B cell (primary cell): ENCODE data around the gene TYSND1. TPM values are rescaled to one million over a fixed set of nuclear protein-coding genes. Genes with fewer than 3 reads are reported as not detected.

ENCODE experiments used
- ATAC-seq: fragments of 200-7000 bp; cut with Tn5 transposase; one replicate; pipeline ENCODE4 v1.10.0; 2021; ENCODE audit warnings: low read depth, mild to moderate bottlenecking, moderate number of reproducible peaks, moderate library complexity
- CTCF ChIA-PET: fragments of 350-600 bp; sonication (Branson Sonifier 250); formaldehyde crosslinking; loops from one replicate; lab custom pipeline; 2021; ENCODE audit warnings: antibody characterized with exemption, inconsistent platforms; lab: Charles Lee
- POLR2A ChIA-PET: fragments of 350-600 bp; sonication (Branson Sonifier 250); formaldehyde crosslinking; loops from one replicate; lab custom pipeline; 2021; ENCODE audit warnings: antibody characterized with exemption; lab: Charles Lee
- DNase-seq: peaks from one replicate; pipeline ENCODE4 v3.0.0; 2013
- H2AFZ ChIP-seq: 2 replicates; pipeline ENCODE4 v1.6.1; 2012; ENCODE audit warnings: mild to moderate bottlenecking, low read depth, low read length; ENCODE audit not compliant: insufficient read depth, poor library complexity, severe bottlenecking
- H3K27ac ChIP-seq, 2 donors: 1 replicate in 1 of 2; 2 replicates in 1 of 2; pipeline ENCODE4 v1.5.1; 2012 to 2013; ENCODE audit warnings: low read length in 2 of 2, mild to moderate bottlenecking in 2 of 2, moderate library complexity in 1 of 2
- H3K27me3 ChIP-seq, 4 experiments: fragments of 200-600 bp in 1 of 4; sonication (generic) in 1 of 4; replicated peaks in 1 of 4; 1 replicate in 2 of 4; 2 replicates in 2 of 4; pipeline versions ENCODE4 v1.6.1 to v1.7.0; 2013 to 2016; ENCODE audit warnings: low read length in 3 of 4, mild to moderate bottlenecking in 2 of 4, mixed read lengths in 1 of 4, moderate library complexity in 1 of 4; ENCODE audit not compliant: insufficient read depth in 4 of 4, control insufficient read depth in 3 of 4; ENCODE audit errors: control extremely low read depth in 1 of 4
- H3K36me3 ChIP-seq, 2 experiments: replicated peaks in 1 of 2; 1 replicate in 1 of 2; 2 replicates in 1 of 2; pipeline versions ENCODE4 v1.6.1 to v1.7.1; 2013; ENCODE audit warnings: low read length in 1 of 2; ENCODE audit not compliant: insufficient read depth in 2 of 2, control insufficient read depth in 1 of 2; ENCODE audit errors: control extremely low read depth in 1 of 2, extremely low read depth in 1 of 2
- H3K4me1 ChIP-seq, 2 donors: fragments of 200-600 bp in 1 of 2; sonication (generic) in 1 of 2; 1 replicate in 1 of 2; 2 replicates in 1 of 2; pipeline versions ENCODE4 v1.5.1 to v1.6.1; 2013 to 2017; ENCODE audit warnings: low read length in 2 of 2; ENCODE audit not compliant: control insufficient read depth in 2 of 2, insufficient read depth in 2 of 2
- H3K4me2 ChIP-seq: replicated peaks from 2 replicates; pipeline ENCODE3; 2012; ENCODE audit warnings: mild to moderate bottlenecking, low read depth, low read length; ENCODE audit not compliant: poor library complexity, severe bottlenecking
- H3K4me3 ChIP-seq, 5 experiments: fragments of 200-600 bp in 1 of 5; sonication (generic) in 1 of 5; 1 replicate in 3 of 5; 2 replicates in 2 of 5; pipeline versions ENCODE4 v1.5.1 to v1.7.0; 2011 to 2016; ENCODE audit warnings: low read length in 4 of 5, mild to moderate bottlenecking in 4 of 5, low read depth in 2 of 5, control low read depth in 1 of 5, moderate library complexity in 1 of 5; ENCODE audit not compliant: insufficient read depth in 1 of 5; ENCODE audit errors: control extremely low read depth in 1 of 5, extremely low read depth in 1 of 5
- H3K79me2 ChIP-seq: fragments of 200-600 bp; sonication (generic); one replicate; pipeline ENCODE4 v1.6.0; 2016; ENCODE audit warnings: low read length; ENCODE audit not compliant: control insufficient read depth, insufficient read depth
- H3K9ac ChIP-seq: fragments of 200-600 bp; sonication (generic); 2 replicates; pipeline ENCODE4 v1.6.1; 2017; ENCODE audit warnings: mild to moderate bottlenecking, low read length, moderate library complexity
- H3K9me3 ChIP-seq, 3 donors: one replicate each; pipeline versions ENCODE4 v1.6.1 to v1.7.1; 2013; ENCODE audit warnings: low read length in 2 of 3; ENCODE audit not compliant: control insufficient read depth in 2 of 3, insufficient read depth in 1 of 3; ENCODE audit errors: control extremely low read depth in 1 of 3
- H4K20me1 ChIP-seq: 2 replicates; pipeline ENCODE4 v1.6.0; 2012; ENCODE audit warnings: mild to moderate bottlenecking, low read length; ENCODE audit not compliant: insufficient read depth, control insufficient read depth, poor library complexity, severe bottlenecking
- H3K27ac Mint-ChIP-seq: one replicate; pipeline ENCODE4 v1.8.0; 2021; ENCODE audit warnings: mixed read lengths
- H3K27me3 Mint-ChIP-seq: one replicate; pipeline ENCODE4 v1.8.0; 2021; ENCODE audit warnings: mixed read lengths
- H3K4me1 Mint-ChIP-seq: one replicate; pipeline ENCODE4 v1.8.0; 2021; ENCODE audit warnings: mixed read lengths
- H3K4me3 Mint-ChIP-seq: one replicate; pipeline ENCODE4 v1.8.0; 2021; ENCODE audit warnings: mixed read lengths
- H3K9me3 Mint-ChIP-seq: one replicate; pipeline ENCODE4 v1.8.0; 2022; ENCODE audit warnings: mixed read lengths; ENCODE audit not compliant: insufficient read depth
- CTCF ChIP-seq: fragments of 200-600 bp; IDR thresholded peaks from one replicate; pipeline ENCODE4 v1.8.0; 2022; ENCODE audit warnings: antibody characterized with exemption, mild to moderate bottlenecking
- EZH2 ChIP-seq: IDR thresholded peaks from 2 replicates; pipeline ENCODE4 v1.6.1; 2012; ENCODE audit warnings: borderline replicate concordance, low read depth, mild to moderate bottlenecking, moderate library complexity, low read length; ENCODE audit not compliant: insufficient read depth, poor library complexity, severe bottlenecking
- WGBS: methylation state at CpG from one replicate; pipeline ENCODE4 v1.1.5; 2013; ENCODE audit warnings: missing lambda C conversion rate; ENCODE audit not compliant: insufficient coverage; 5-methylcytosine and 5-hydroxymethylcytosine counted together
- intact Hi-C: fragments of 100-400 bp; cut with micrococcal nuclease; formaldehyde crosslinking; loops from one replicate; pipeline ENCODE4 v1.10.0; 2022
- polyA plus RNA-seq: library from polyadenylated mRNA; depleted of rRNA; stranded (reverse); fragments of >200 nt; gene quantifications from 2 replicates; pipeline ENCODE4 v1.2.3, GENCODE V29; 2012
- total RNA-seq, 2 donors: library from RNA; stranded (reverse); fragments of 120-200 nt in 1 of 2; gene quantifications; 1 replicate in 1 of 2; 2 replicates in 1 of 2; pipeline versions ENCODE4 v1.2.3 to v1.2.4, GENCODE V29; 2013 to 2022

The TYSND1 gene
- total and polyA plus RNA-seq, 2 donors (not counting 1 experiment from before 2014, with no cell fraction given), result 28.0 to 34.1 TPM

GRCh38 chr10:70132098-70133029 lies 14.1 kb downstream of the TYSND1 start, which contains the start of gene AIFM2:
AIFM2 (minus strand) TSS chr10:70132825; CDS start chr10:70124084, 8,741 bp downstream.
- Histone ChIP-seq H4K20me1 (peaks cover 5% of the 10 kb centered on the region), H3K4me3 (peak within 1 kb of the TSS in 4 of 5 experiments; percentile 54 to 92 (median 66)), H3K4me1 (peaks cover 11 to 15% of the 10 kb centered on the region in 2 donors), H3K9me3 (no peaks in the 10 kb centered on the region), H3K9ac (peak within 1 kb of the TSS; percentile 72), H3K27me3 (peaks cover 0 to 7% (median 0%) of the 10 kb centered on the region in 4 experiments), H3K36me3 (no peaks in the 10 kb centered on the region), H2AFZ (peak within 1 kb of the TSS; percentile 85), H3K79me2 (peaks cover 8% of the 10 kb centered on the region), H3K27ac (peak within 1 kb of the TSS in 1 of 2 donors; percentile 61), H3K4me2 (peak within 1 kb of the TSS; percentile 91)
- no peaks in the 10 kb centered on the region for H3K9me3 Mint-ChIP-seq
- ChIA-PET CTCF (no interaction called here), POLR2A (no interaction called here)
- H3K27me3 Mint-ChIP-seq, result no peaks in the 10 kb centered on the region
- H3K4me1 Mint-ChIP-seq, result peaks cover 19% of the 10 kb centered on the region
- peak; percentile 79 for ATAC-seq
- H3K27ac Mint-ChIP-seq, result peak within 1 kb of the TSS; percentile 84
- peak within 1 kb of the TSS; percentile 89 for H3K4me3 Mint-ChIP-seq
- DNase-seq, result peak; percentile 57
- WGBS, result 7% methylated on average over 78 of the region's 80 CpGs
- intact Hi-C loops, result loop anchor here (1.0 kb wide), 1 partner anchor 13 kb away; no protein-coding TSS in a partner anchor
- no peak for TF ChIP-seq EZH2
- TF ChIP-seq CTCF, result no peak

GRCh38 chr10:70131560-70131937 lies 15.0 kb downstream of the TYSND1 start:
- no peak overlapping the region for H3K27ac ChIP-seq
- H3K79me2 ChIP-seq, result peaks cover 6% of the 10 kb centered on the region
- ChIA-PET POLR2A (no interaction called here), CTCF (no interaction called here)
- peak overlapping the region; percentile 72 for H3K9ac ChIP-seq
- no peak for TF ChIP-seq CTCF
- TF ChIP-seq EZH2, result no peak
- 90% methylated on average over 4 of the region's 4 CpGs for WGBS
- peaks cover 0 to 7% (median 0%) of the 10 kb centered on the region in 4 experiments for H3K27me3 ChIP-seq
- intact Hi-C loops, result no loop called here
- peaks cover 11 to 15% of the 10 kb centered on the region in 2 donors for H3K4me1 ChIP-seq
- H3K27me3 Mint-ChIP-seq, result no peaks in the 10 kb centered on the region
- H3K4me3 Mint-ChIP-seq, result peak overlapping the region; percentile 89
- DNase-seq (no peak), ATAC-seq (no peak)
- no peak overlapping the region for H2AFZ ChIP-seq
- no peaks in the 10 kb centered on the region for H3K9me3 Mint-ChIP-seq
- H3K36me3 ChIP-seq, result no peaks in the 10 kb centered on the region
- no peaks in the 10 kb centered on the region for H3K9me3 ChIP-seq
- peak overlapping the region; percentile 91 for H3K4me2 ChIP-seq
- peaks cover 21% of the 10 kb centered on the region for H3K4me1 Mint-ChIP-seq
- no peaks in the 10 kb centered on the region for H4K20me1 ChIP-seq
- peak overlapping the region; percentile 80 for H3K27ac Mint-ChIP-seq
- H3K4me3 ChIP-seq, result no peak overlapping the region
